HG03558 (cell line): ENCODE measurements around the gene GAB1.

Experiments
- ATAC-seq: cut with Tn5 transposase; IDR thresholded peaks from one replicate; pipeline ENCODE4 v1.9.1; 2021; ENCODE audit warnings: moderate number of reproducible peaks; ENCODE audit not compliant: unreplicated experiment; ENCODE audit errors: extremely low read depth

GAB1 gene

GRCh38 chr4:143357161-143357845 is 20.6 kb downstream of the GAB1 start:
- ATAC-seq = no peak

GRCh38 chr4:143358419-143358818 is 21.7 kb downstream of the GAB1 start:
- no peak for ATAC-seq

- ATAC-seq = peak; percentile 77
Observed at GRCh38 chr4:143358923-143359643, 22.4 kb downstream of the GAB1 start.

- no peak for ATAC-seq
Observed at GRCh38 chr4:143359644-143360193, 23.0 kb downstream of the GAB1 start.

- no peak for ATAC-seq
Observed at GRCh38 chr4:143360838-143361625, 24.4 kb downstream of the GAB1 start.

GRCh38 chr4:143362349-143363046 is 25.8 kb downstream of the GAB1 start:
- no peak for ATAC-seq

GRCh38 chr4:143363332-143363731 is 26.7 kb downstream of the GAB1 start:
- ATAC-seq = no peak

- no peak for ATAC-seq
Observed at GRCh38 chr4:143364063-143364462, 27.4 kb downstream of the GAB1 start.

- no peak for ATAC-seq
Observed at GRCh38 chr4:143367863-143368262, 31.2 kb downstream of the GAB1 start.

- ATAC-seq = no peak
Observed at GRCh38 chr4:143369552-143369951, 32.9 kb downstream of the GAB1 start.

GRCh38 chr4:143372093-143372915 is 35.6 kb downstream of the GAB1 start:
- peak; percentile 59 for ATAC-seq

- no peak for ATAC-seq
Observed at GRCh38 chr4:143374255-143374654, 37.6 kb downstream of the GAB1 start.

- no peak for ATAC-seq
Observed at GRCh38 chr4:143374771-143375170, 38.1 kb downstream of the GAB1 start.

GRCh38 chr4:143375326-143376073 is 38.8 kb downstream of the GAB1 start:
- ATAC-seq = no peak

- peak; percentile 45 for ATAC-seq
Observed at GRCh38 chr4:143377611-143378099, 41.0 kb downstream of the GAB1 start.

GRCh38 chr4:143380629-143381028 is 44.0 kb downstream of the GAB1 start:
- no peak for ATAC-seq

- peak; percentile 33 for ATAC-seq
Observed at GRCh38 chr4:143381189-143382118, 44.8 kb downstream of the GAB1 start.
